ENCODE results near the gene CNMD. TPM values are rescaled to one million over a fixed set of nuclear protein-coding genes. Genes with fewer than 3 reads are reported as not detected.

The CNMD gene
- total RNA-seq, 1 donor from 2014 or later = 0.46 TPM

- no peak for DNase-seq (ENCODE audit: low read depth)
- no peak overlapping the region for H3K4me3 ChIP-seq (ENCODE audit: low read depth, low read length)
- TF ChIP-seq CTCF (IDR thresholded peaks at IDR 0.05; ENCODE audit: insufficient read depth, low read length, poor library complexity, severe bottlenecking) = no peak
- no peaks in the 10 kb centered on the region for H3K27me3 ChIP-seq (ENCODE audit: control insufficient read depth, insufficient read depth, low read length)
- no peaks in the 10 kb centered on the region for H3K36me3 ChIP-seq (ENCODE audit: control insufficient read depth, insufficient read depth, low read length)
Measured at GRCh38 chr13:52659340-52659739, 80.3 kb downstream of the CNMD start.

Other genes with a start within 250 kb of the CNMD start
- 4.0 and 7.2 TPM in 2 replicates for gene HNRNPA1L2, start 97.4 kb downstream of the CNMD start, total RNA-seq
- 44.6 and 49.8 TPM in 2 replicates for gene SUGT1, start 87.0 kb downstream of the CNMD start, total RNA-seq
- gene PCDH8, start 108.8 kb upstream of the CNMD start, total RNA-seq = 0.04 and 0.14 TPM in 2 replicates

Measured in kidney epithelial cell (primary cell).